ENCODE data around the gene ZBTB47. TPM values are rescaled to one million over a fixed set of nuclear protein-coding genes. Genes with fewer than 3 reads are reported as not detected.
A peak's percentile ranks its signal among the peaks of the same experiment; 100 is the strongest.

The ZBTB47 gene
- total RNA-seq, 1 experiment from 2014 or later: 9.5 TPM

GRCh38 chr3:42637001-42637400 lies 16.5 kb upstream of the ZBTB47 start:
- POLR2A ChIA-PET (ENCODE audit: unreplicated experiment): interaction anchor here (0.6 kb wide), 1 partner anchor 96 kb away, joined by 3 read pairs; no protein-coding TSS in a partner anchor

GRCh38 chr3:42638339-42638842 lies 15.1 kb upstream of the ZBTB47 start:
- Histone ChIP-seq H3K4me2 (ENCODE audit: low read length) (no peak overlapping the region), H3K27me3 (ENCODE audit: low read length) (no peaks in the 10 kb centered on the region), H3K9me3 (ENCODE audit: low read length) (no peaks in the 10 kb centered on the region), H3K4me1 (ENCODE audit: insufficient read depth, low read length) (no peaks in the 10 kb centered on the region), H3K36me3 (ENCODE audit: low read depth, low read length) (peaks cover 87% of the 10 kb centered on the region), H3K27ac (ENCODE audit: low read length) (no peak overlapping the region), H3K9ac (ENCODE audit: low read length) (no peak overlapping the region), H3K9me2 (replicated peaks; ENCODE audit: low read length) (no peaks in the 10 kb centered on the region), H4K20me1 (ENCODE audit: low read length) (no peaks in the 10 kb centered on the region), H3F3A (ENCODE audit: low read length, unreplicated experiment) (no peaks in the 10 kb centered on the region), H3K4me3 (ENCODE audit: low read length) (no peak overlapping the region), H2AFZ (ENCODE audit: low read length) (no peak overlapping the region), H3K79me2 (ENCODE audit: low read length) (no peaks in the 10 kb centered on the region)
- intact Hi-C loops (cut with micrococcal nuclease): no loop called here
- no peak for ATAC-seq
- ChIA-PET CTCF (no interaction called here), POLR2A (ENCODE audit: unreplicated experiment) (no interaction called here)
- DNase-seq: no peak
- TF ChIP-seq EZH2phosphoT487 (IDR thresholded peaks at IDR 0.05; ENCODE audit: borderline replicate concordance, low read length) (no peak), EZH2 (IDR thresholded peaks at IDR 0.05; ENCODE audit: low read length, unreplicated experiment) (no peak), CTCF (conservative IDR thresholded peaks at IDR 0.05; ENCODE audit: low read depth, low read length) (no peak)
- BruUV-seq (replicated peaks): TSS peak; percentile 21

More at GRCh38 chr3:42637001-42637400, 16.5 kb upstream of the ZBTB47 start:
- H3K4me1 ChIP-seq (ENCODE audit: insufficient read depth, low read length): no peaks in the 10 kb centered on the region
- H3K9me3 ChIP-seq (ENCODE audit: low read length): no peaks in the 10 kb centered on the region
- H3K36me3 ChIP-seq (ENCODE audit: low read depth, low read length): peaks cover 86% of the 10 kb centered on the region
- DNase-seq (no peak), ATAC-seq (no peak)
- H3K4me2 ChIP-seq (ENCODE audit: low read length): no peak overlapping the region
- no TSS peak for BruUV-seq (replicated peaks)
- H4K20me1 ChIP-seq (ENCODE audit: low read length): no peaks in the 10 kb centered on the region
- TF ChIP-seq CTCF (conservative IDR thresholded peaks at IDR 0.05; ENCODE audit: low read depth, low read length): no peak
- no peak for TF ChIP-seq EZH2 (IDR thresholded peaks at IDR 0.05; ENCODE audit: low read length, unreplicated experiment)
- no peak overlapping the region for H3K9ac ChIP-seq (ENCODE audit: low read length)
- no peaks in the 10 kb centered on the region for H3K79me2 ChIP-seq (ENCODE audit: low read length)
- H3K27ac ChIP-seq (ENCODE audit: low read length): no peak overlapping the region
- H3K9me2 ChIP-seq (replicated peaks; ENCODE audit: low read length): no peaks in the 10 kb centered on the region
- intact Hi-C loops (cut with micrococcal nuclease): no loop called here
- CTCF ChIA-PET: no interaction called here
- H3K4me3 ChIP-seq (ENCODE audit: low read length): no peak overlapping the region
- H2AFZ ChIP-seq (ENCODE audit: low read length): no peak overlapping the region
- H3F3A ChIP-seq (ENCODE audit: low read length, unreplicated experiment): no peaks in the 10 kb centered on the region
- no peaks in the 10 kb centered on the region for H3K27me3 ChIP-seq (ENCODE audit: low read length)

- Histone ChIP-seq H3K4me1 (ENCODE audit: insufficient read depth, low read length) (no peaks in the 10 kb centered on the region), H3K27ac (ENCODE audit: low read length) (no peak overlapping the region), H3K9ac (ENCODE audit: low read length) (no peak overlapping the region), H2AFZ (ENCODE audit: low read length) (no peak overlapping the region), H3K36me3 (ENCODE audit: low read depth, low read length) (peaks cover 86% of the 10 kb centered on the region), H3K9me3 (ENCODE audit: low read length) (no peaks in the 10 kb centered on the region), H4K20me1 (ENCODE audit: low read length) (no peaks in the 10 kb centered on the region), H3K27me3 (ENCODE audit: low read length) (no peaks in the 10 kb centered on the region), H3K9me2 (replicated peaks; ENCODE audit: low read length) (no peaks in the 10 kb centered on the region), H3F3A (ENCODE audit: low read length, unreplicated experiment) (no peaks in the 10 kb centered on the region), H3K4me2 (ENCODE audit: low read length) (no peak overlapping the region), H3K4me3 (ENCODE audit: low read length) (no peak overlapping the region), H3K79me2 (ENCODE audit: low read length) (no peaks in the 10 kb centered on the region)
- BruUV-seq (replicated peaks): no TSS peak
- CTCF ChIA-PET: no interaction called here
- TF ChIP-seq EZH2 (IDR thresholded peaks at IDR 0.05; ENCODE audit: low read length, unreplicated experiment) (no peak), CTCF (conservative IDR thresholded peaks at IDR 0.05; ENCODE audit: low read depth, low read length) (no peak), EZH2phosphoT487 (IDR thresholded peaks at IDR 0.05; ENCODE audit: borderline replicate concordance, low read length) (no peak)
- DNase-seq (no peak), ATAC-seq (no peak)
- intact Hi-C loops (cut with micrococcal nuclease): no loop called here
- POLR2A ChIA-PET (ENCODE audit: unreplicated experiment): no interaction called here
Measured at GRCh38 chr3:42639192-42639591, 14.3 kb upstream of the ZBTB47 start.

Data from PC-3 (cell line).